ENCODE measurements around the gene ARRDC5. TPM values are rescaled to one million over a fixed set of nuclear protein-coding genes. Genes with fewer than 3 reads are reported as not detected.

ARRDC5 gene
- total RNA-seq, 1 experiment from 2014 or later = not detected

DNA sequence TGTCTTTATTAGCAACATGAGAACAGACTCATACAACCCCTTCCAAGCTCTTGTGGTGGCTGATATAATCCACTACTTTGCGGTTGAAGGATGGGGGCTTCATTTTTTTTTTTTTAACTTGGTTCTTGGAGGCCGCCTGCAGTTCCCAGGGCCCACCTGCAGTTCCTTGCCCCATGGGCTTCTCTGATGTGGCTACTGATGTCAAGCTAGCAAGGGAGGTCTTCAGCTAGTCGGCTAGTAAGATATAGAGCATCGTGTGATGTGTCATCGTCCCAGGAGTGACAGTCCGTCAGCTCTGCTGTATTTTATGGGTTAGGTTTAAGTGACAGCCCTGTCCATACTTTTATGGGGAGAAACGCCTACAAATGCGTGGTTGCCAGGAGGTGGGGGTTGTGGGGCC, 32.7 kb upstream of the ARRDC5 start:
- Histone ChIP-seq H3K56ac (ENCODE audit: insufficient read length, low read depth, low read length) (no peak overlapping the region), H2BK12ac (ENCODE audit: insufficient read length, low read depth, low read length) (no peak overlapping the region), H3K23ac (ENCODE audit: insufficient read length, low read depth, low read length) (no peak overlapping the region), H3K27ac (ENCODE audit: insufficient read length, low read depth, low read length) (no peak overlapping the region), H2BK5ac (ENCODE audit: insufficient read length, low read length) (no peak overlapping the region), H3K4me1 (ENCODE audit: insufficient read depth, low read length) (no peaks in the 10 kb centered on the region), H2AFZ (ENCODE audit: low read length) (no peak overlapping the region), H3K27me3 (ENCODE audit: insufficient read depth, low read length) (no peaks in the 10 kb centered on the region), H3T11ph (ENCODE audit: low read length) (no peak overlapping the region), H3K4me2 (ENCODE audit: insufficient read depth, insufficient read length, low read length) (no peak overlapping the region), H4K20me1 (ENCODE audit: control insufficient read depth, insufficient read depth, insufficient read length) (no peaks in the 10 kb centered on the region), H3K9ac (ENCODE audit: extremely low read depth, insufficient read length, low read length) (no peak overlapping the region), H4K91ac (ENCODE audit: insufficient read length, low read depth, low read length) (no peak overlapping the region), H3K23me2 (ENCODE audit: insufficient read length, low read depth, low read length, poor library complexity, severe bottlenecking) (no peaks in the 10 kb centered on the region), H2BK120ac (ENCODE audit: low read depth, low read length, poor library complexity, severe bottlenecking) (no peak overlapping the region), H4K5ac (ENCODE audit: insufficient read length, low read depth, low read length) (no peak overlapping the region), H3K4ac (ENCODE audit: low read depth, low read length) (no peak overlapping the region), H3K9me3 (ENCODE audit: control insufficient read depth, low read depth, low read length) (no peaks in the 10 kb centered on the region), H3K79me1 (ENCODE audit: insufficient read depth, low read depth, low read length, poor library complexity, severe bottlenecking) (no peaks in the 10 kb centered on the region), H2BK15ac (ENCODE audit: low read depth, low read length) (no peak overlapping the region), H2AK5ac (ENCODE audit: insufficient read length, low read length) (no peak overlapping the region), H4K8ac (replicated peaks; ENCODE audit: insufficient read length, low read depth, low read length) (no peak overlapping the region), H3K18ac (ENCODE audit: insufficient read length, low read depth, low read length) (no peak overlapping the region), H3K14ac (ENCODE audit: insufficient read depth, low read length) (no peak overlapping the region), H3K79me2 (ENCODE audit: insufficient read depth, low read length) (no peaks in the 10 kb centered on the region; the same call in 1 of the 2 replicates), H2BK20ac (ENCODE audit: low read depth, low read length, poor library complexity, severe bottlenecking) (no peak overlapping the region)
- H3K9me3 Mint-ChIP-seq = no peaks in the 10 kb centered on the region
- H3K27me3 Mint-ChIP-seq (ENCODE audit: low read depth) = no peaks in the 10 kb centered on the region
- no peak overlapping the region for H3K4me3 Mint-ChIP-seq
- H3K4me1 Mint-ChIP-seq = no peaks in the 10 kb centered on the region
- no CpG with 5 or more reads among the region's 8 CpGs for WGBS (ENCODE audit: extremely low coverage, insufficient read length, low lambda C conversion rate)
- TF ChIP-seq, protein P1, sequence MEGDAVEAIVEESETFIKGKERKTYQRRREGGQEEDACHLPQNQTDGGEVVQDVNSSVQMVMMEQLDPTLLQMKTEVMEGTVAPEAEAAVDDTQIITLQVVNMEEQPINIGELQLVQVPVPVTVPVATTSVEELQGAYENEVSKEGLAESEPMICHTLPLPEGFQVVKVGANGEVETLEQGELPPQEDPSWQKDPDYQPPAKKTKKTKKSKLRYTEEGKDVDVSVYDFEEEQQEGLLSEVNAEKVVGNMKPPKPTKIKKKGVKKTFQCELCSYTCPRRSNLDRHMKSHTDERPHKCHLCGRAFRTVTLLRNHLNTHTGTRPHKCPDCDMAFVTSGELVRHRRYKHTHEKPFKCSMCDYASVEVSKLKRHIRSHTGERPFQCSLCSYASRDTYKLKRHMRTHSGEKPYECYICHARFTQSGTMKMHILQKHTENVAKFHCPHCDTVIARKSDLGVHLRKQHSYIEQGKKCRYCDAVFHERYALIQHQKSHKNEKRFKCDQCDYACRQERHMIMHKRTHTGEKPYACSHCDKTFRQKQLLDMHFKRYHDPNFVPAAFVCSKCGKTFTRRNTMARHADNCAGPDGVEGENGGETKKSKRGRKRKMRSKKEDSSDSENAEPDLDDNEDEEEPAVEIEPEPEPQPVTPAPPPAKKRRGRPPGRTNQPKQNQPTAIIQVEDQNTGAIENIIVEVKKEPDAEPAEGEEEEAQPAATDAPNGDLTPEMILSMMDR (conservative IDR thresholded peaks at IDR 0.05) = no peak
- peak overlapping the region in 1 of 3 experiments; percentile 44; a peak in 1 of 7 replicates for H3K27ac Mint-ChIP-seq
- peaks cover 30 to 84% (median 72%) of the 10 kb centered on the region in 3 experiments for H3K36me3 Mint-ChIP-seq (ENCODE audit: insufficient read depth in 1 of 3, low read depth in 3 of 3)
- no peak for DNase-seq

Measured in H9 (cell line).